Activated T-cell treated with anti-CD3 and anti-CD28 coated beads, Interleukin-2, amount 50 U/mL, for 24 hours (primary cell): Measurements from ENCODE around the gene PDE6D.

ENCODE experiments used
- DNase-seq: peaks from one replicate; pipeline ENCODE4 v3.0.0-alpha.2; 2020
- H3K27ac Mint-ChIP-seq: 2 replicates; pipeline ENCODE4 v1.8.0; 2020; ENCODE audit warnings: mild to moderate bottlenecking, mixed read lengths
- H3K27me3 Mint-ChIP-seq: 2 replicates; pipeline ENCODE4 v1.8.0; 2020; ENCODE audit warnings: mixed read lengths
- H3K36me3 Mint-ChIP-seq: 2 replicates; pipeline ENCODE4 v1.8.0; 2020; ENCODE audit warnings: low read depth, mixed read lengths
- H3K4me1 Mint-ChIP-seq: 2 replicates; pipeline ENCODE4 v1.8.0; 2020; ENCODE audit warnings: low read depth, mixed read lengths
- H3K4me3 Mint-ChIP-seq: 2 replicates; pipeline ENCODE4 v1.8.0; 2020; ENCODE audit warnings: mild to moderate bottlenecking, moderate library complexity, mixed read lengths
- H3K9me3 Mint-ChIP-seq: 2 replicates; pipeline ENCODE4 v1.8.0; 2020; ENCODE audit warnings: mixed read lengths

Gene PDE6D

GRCh38 chr2:231688719-231689118 is 92.4 kb downstream of the PDE6D start:
- Mint-ChIP-seq H3K27ac (no peak overlapping the region), H3K36me3 (no peaks in the 10 kb centered on the region), H3K27me3 (no peaks in the 10 kb centered on the region), H3K4me3 (no peak overlapping the region), H3K4me1 (peaks cover 8% of the 10 kb centered on the region), H3K9me3 (no peaks in the 10 kb centered on the region)
- no peak for DNase-seq

GRCh38 chr2:231687961-231688360 is 93.1 kb downstream of the PDE6D start:
- no peaks in the 10 kb centered on the region for H3K36me3 Mint-ChIP-seq
- no peak overlapping the region for H3K27ac Mint-ChIP-seq
- H3K9me3 Mint-ChIP-seq, result no peaks in the 10 kb centered on the region
- peaks cover under 1% of the 10 kb centered on the region for H3K27me3 Mint-ChIP-seq
- no peak overlapping the region for H3K4me3 Mint-ChIP-seq
- no peak for DNase-seq
- H3K4me1 Mint-ChIP-seq, result peaks cover 8% of the 10 kb centered on the region

GRCh38 chr2:231687133-231687852 is 93.8 kb downstream of the PDE6D start:
- H3K27ac Mint-ChIP-seq, result peak overlapping the region; percentile 38
- peaks cover 8% of the 10 kb centered on the region for H3K27me3 Mint-ChIP-seq
- no peaks in the 10 kb centered on the region for H3K36me3 Mint-ChIP-seq
- DNase-seq, result peak; percentile 82
- H3K4me1 Mint-ChIP-seq, result peaks cover 8% of the 10 kb centered on the region
- H3K4me3 Mint-ChIP-seq, result no peak overlapping the region
- no peaks in the 10 kb centered on the region for H3K9me3 Mint-ChIP-seq

GRCh38 chr2:231686192-231687100 is 94.6 kb downstream of the PDE6D start:
- H3K9me3 Mint-ChIP-seq, result no peaks in the 10 kb centered on the region
- DNase-seq, result no peak
- peaks cover 9% of the 10 kb centered on the region for H3K4me1 Mint-ChIP-seq
- no peak overlapping the region for H3K4me3 Mint-ChIP-seq
- H3K27ac Mint-ChIP-seq, result peak overlapping the region; percentile 38
- no peaks in the 10 kb centered on the region for H3K36me3 Mint-ChIP-seq
- peaks cover 16% of the 10 kb centered on the region for H3K27me3 Mint-ChIP-seq

GRCh38 chr2:231685349-231686191 is 95.5 kb downstream of the PDE6D start:
- Mint-ChIP-seq H3K36me3 (no peaks in the 10 kb centered on the region), H3K4me3 (no peak overlapping the region), H3K27me3 (peaks cover 18% of the 10 kb centered on the region), H3K4me1 (peaks cover 10% of the 10 kb centered on the region), H3K9me3 (no peaks in the 10 kb centered on the region), H3K27ac (no peak overlapping the region)
- DNase-seq, result no peak

- peaks cover 10% of the 10 kb centered on the region for H3K4me1 Mint-ChIP-seq
- peaks cover 24% of the 10 kb centered on the region for H3K27me3 Mint-ChIP-seq
- no peak overlapping the region for H3K27ac Mint-ChIP-seq
- H3K36me3 Mint-ChIP-seq, result no peaks in the 10 kb centered on the region
- no peak for DNase-seq
- no peaks in the 10 kb centered on the region for H3K9me3 Mint-ChIP-seq
- no peak overlapping the region for H3K4me3 Mint-ChIP-seq
Observed at GRCh38 chr2:231684314-231685223, 96.5 kb downstream of the PDE6D start.

GRCh38 chr2:231683292-231684235 is 97.5 kb downstream of the PDE6D start:
- DNase-seq, result no peak
- Mint-ChIP-seq H3K36me3 (no peaks in the 10 kb centered on the region), H3K27ac (no peak overlapping the region), H3K4me3 (no peak overlapping the region), H3K27me3 (peaks cover 24% of the 10 kb centered on the region), H3K4me1 (peaks cover 10% of the 10 kb centered on the region), H3K9me3 (no peaks in the 10 kb centered on the region)

- Mint-ChIP-seq H3K4me3 (no peak overlapping the region), H3K27me3 (peaks cover 24% of the 10 kb centered on the region), H3K4me1 (peaks cover 11% of the 10 kb centered on the region)
Observed at GRCh38 chr2:231682603-231683291, 98.3 kb downstream of the PDE6D start.

More at GRCh38 chr2:231682603-231683291, 98.3 kb downstream of the PDE6D start:
- Mint-ChIP-seq H3K27ac (no peak overlapping the region), H3K9me3 (no peaks in the 10 kb centered on the region), H3K36me3 (no peaks in the 10 kb centered on the region)
- DNase-seq, result no peak
